GM18519 (cell line): ENCODE measurements around the gene TOPBP1.
"Not testable (repeated sequence)": the region's sequence is repeated elsewhere in the genome, so short reads cannot be mapped to it uniquely, and the experiment has no call there.

ENCODE experiments used
- ATAC-seq: cut with Tn5 transposase; IDR thresholded peaks from one replicate; pipeline ENCODE4 v1.9.1; 2021; ENCODE audit warnings: mild to moderate bottlenecking, moderate library complexity; ENCODE audit not compliant: unreplicated experiment, low FRiP score

The TOPBP1 gene

GRCh38 chr3:133675631-133676335 lies 14.0 kb upstream of the TOPBP1 start:
- peak; percentile 44 for ATAC-seq

GRCh38 chr3:133674290-133674919 lies 12.7 kb upstream of the TOPBP1 start:
- no peak for ATAC-seq

GRCh38 chr3:133673746-133674145 lies 12.0 kb upstream of the TOPBP1 start:
- ATAC-seq, result no peak

- ATAC-seq, result no peak
Observed at GRCh38 chr3:133672461-133672860, 10.7 kb upstream of the TOPBP1 start.

GRCh38 chr3:133670525-133670995 lies 8.8 kb upstream of the TOPBP1 start:
- ATAC-seq, result no peak

- no peak for ATAC-seq
Observed at GRCh38 chr3:133669949-133670524, 8.3 kb upstream of the TOPBP1 start.

GRCh38 chr3:133667118-133667517 lies 5.4 kb upstream of the TOPBP1 start:
- no peak for ATAC-seq

- ATAC-seq, result not testable (repeated sequence)
Observed at GRCh38 chr3:133665188-133665587, 3.4 kb upstream of the TOPBP1 start.

GRCh38 chr3:133663569-133664313 lies 2.0 kb upstream of the TOPBP1 start:
- no peak for ATAC-seq

GRCh38 chr3:133662278-133662651 lies 524 bp upstream of the TOPBP1 start:
- peak; percentile 37 for ATAC-seq

- ATAC-seq, result no peak
Observed at GRCh38 chr3:133659806-133660205, 1.9 kb downstream of the TOPBP1 start.

GRCh38 chr3:133655731-133656515 lies 5.8 kb downstream of the TOPBP1 start:
- ATAC-seq, result no peak

- ATAC-seq, result no peak
Observed at GRCh38 chr3:133649486-133650068, 12.2 kb downstream of the TOPBP1 start.

- ATAC-seq, result no peak
Observed at GRCh38 chr3:133644768-133645167, 17.0 kb downstream of the TOPBP1 start.

- ATAC-seq, result no peak
Observed at GRCh38 chr3:133643611-133644010, 18.1 kb downstream of the TOPBP1 start.

GRCh38 chr3:133641254-133641653 lies 20.5 kb downstream of the TOPBP1 start:
- no peak for ATAC-seq

- no peak for ATAC-seq
Observed at GRCh38 chr3:133633439-133633838, 28.3 kb downstream of the TOPBP1 start.

- ATAC-seq, result no peak
Observed at GRCh38 chr3:133629146-133629545, 32.6 kb downstream of the TOPBP1 start.

GRCh38 chr3:133627789-133628188 lies 34.0 kb downstream of the TOPBP1 start:
- ATAC-seq, result no peak
